Transverse colon (tissue), 4 donors: ENCODE results near the gene FBXO15.

Experiments
- CTCF ChIP-seq, 5 experiments: fragments of 200-600 bp in 3 of 5; fragments of 450-650 bp in 2 of 5; sonication (generic) in 3 of 5; IDR thresholded peaks; 1 replicate in 2 of 5; 2 replicates in 3 of 5; pipeline ENCODE4 v1.5.1; 2016 to 2017; ENCODE audit warnings: antibody characterized with exemption in 5 of 5, inconsistent platforms in 3 of 5, mild to moderate bottlenecking in 2 of 5, moderate library complexity in 1 of 5
- POLR2AphosphoS5 ChIP-seq, 3 donors: sonication (generic); formaldehyde crosslinking; IDR thresholded peaks; one replicate each; pipeline ENCODE4 v1.6.1; 2016; ENCODE audit warnings: antibody characterized with exemption in 3 of 3

- no peak for TF ChIP-seq POLR2AphosphoS5 (IDR thresholded peaks at IDR 0.05)
- TF ChIP-seq CTCF (IDR thresholded peaks at IDR 0.05) = no peak
These were observed 78.2 kb downstream of the FBXO15 start for GRCh38 chr18:74069178-74070050.
